Ishikawa (cell line): ENCODE data around the gene EAF1.

Source experiments
- CEBPB ChIP-seq: IDR thresholded peaks from 2 replicates; pipeline ENCODE4 v1.6.1; 2012
- EGR1 ChIP-seq: IDR thresholded peaks from 2 replicates; pipeline ENCODE4 v1.6.1; 2012
- RAD21 ChIP-seq: IDR thresholded peaks from 2 replicates; pipeline ENCODE4 v1.6.1; 2012; ENCODE audit warnings: low read depth
- TAF1 ChIP-seq: IDR thresholded peaks from 2 replicates; pipeline ENCODE4 v1.6.1; 2012; ENCODE audit warnings: low read depth, mild to moderate bottlenecking
- TEAD4 ChIP-seq: IDR thresholded peaks from 2 replicates; pipeline ENCODE4 v1.6.1; 2012

DNA sequence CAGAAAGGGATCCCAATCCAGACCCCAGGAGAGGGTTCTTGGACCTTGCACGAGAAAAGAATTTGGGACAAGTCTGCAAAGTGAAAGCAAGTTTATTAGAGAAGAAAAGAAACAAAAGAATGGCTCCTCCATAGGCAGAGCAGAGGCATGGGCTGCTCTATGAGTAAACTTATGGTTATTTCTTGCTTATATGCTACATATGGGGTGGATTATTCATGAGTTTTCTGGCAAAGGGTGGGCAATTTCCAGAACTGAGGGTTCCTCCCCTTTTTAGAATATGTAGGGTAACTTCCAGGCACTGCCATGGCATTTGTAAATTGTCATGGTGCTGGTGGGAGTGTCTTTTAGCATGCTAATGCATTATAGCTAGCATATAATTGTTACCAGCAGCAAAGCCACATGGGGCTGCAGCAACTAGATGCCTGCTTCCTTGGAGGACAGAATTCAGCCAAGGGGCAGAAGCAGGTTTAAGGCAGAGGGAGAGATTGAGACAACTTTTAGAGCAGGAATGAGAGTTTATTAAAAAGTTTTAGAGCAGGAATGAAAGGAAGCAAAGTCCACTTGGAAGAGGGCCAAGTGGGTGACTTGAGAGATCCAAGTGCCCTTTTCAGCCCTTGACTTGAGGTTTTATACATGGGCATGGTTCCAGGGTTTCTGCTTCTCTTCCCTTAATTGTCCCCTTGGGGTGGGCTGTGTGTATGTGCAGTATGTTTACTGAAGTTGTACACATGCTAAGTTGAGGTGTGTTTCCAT is 41.3 kb upstream of the EAF1 start:
- TF ChIP-seq RAD21 (no peak), EGR1 (no peak), TAF1 (no peak), TEAD4 (no peak), CEBPB (no peak)
